ENCODE measurements around the gene SLC2A13. TPM values are rescaled to one million over a fixed set of nuclear protein-coding genes. Genes with fewer than 3 reads are reported as not detected.
"Not testable (repeated sequence)": the region's sequence is repeated elsewhere in the genome, so short reads cannot be mapped to it uniquely, and the experiment has no call there.

Gene SLC2A13
- total RNA-seq, 4 donors from 2014 or later: 20.5 to 35.1 (median 21.9) TPM

GRCh38 chr12:39902821-39903220 lies 203.1 kb downstream of the SLC2A13 start:
- Histone ChIP-seq H3K27ac (no peak overlapping the region), H3K4me1 (peaks cover 0 to 15% (median 0%) of the 10 kb centered on the region in 4 donors)
- WGBS, 2 donors: 67 to 69% methylated on average over 2 of the region's 2 CpGs

GRCh38 chr12:39897315-39897714 lies 208.6 kb downstream of the SLC2A13 start:
- TF ChIP-seq CTCF (IDR thresholded peaks at IDR 0.05) (no peak), POLR2A (IDR thresholded peaks at IDR 0.05) (no peak), EP300 (IDR thresholded peaks at IDR 0.05) (no peak)
- WGBS, 2 donors: 80 to 88% methylated on average over 1 of the region's 1 CpG
- Histone ChIP-seq H3K27me3 (no peaks in the 10 kb centered on the region), H3K4me1 (no peaks in the 10 kb centered on the region), H3K4me3 (no peak overlapping the region), H3K9me3 (no peaks in the 10 kb centered on the region), H3K27ac (no peak overlapping the region), H3K36me3 (no peaks in the 10 kb centered on the region)
- no peak for DNase-seq (ENCODE audit: low spot score in 2 of 2)

More at GRCh38 chr12:39902821-39903220, 203.1 kb downstream of the SLC2A13 start:
- no peaks in the 10 kb centered on the region for H3K27me3 ChIP-seq
- no peaks in the 10 kb centered on the region for H3K9me3 ChIP-seq
- no peak for DNase-seq (ENCODE audit: low spot score in 2 of 2)
- TF ChIP-seq POLR2A (IDR thresholded peaks at IDR 0.05) (no peak), EP300 (IDR thresholded peaks at IDR 0.05) (peak in 1 of 2 donors; percentile 11)
- H3K4me3 ChIP-seq: no peak overlapping the region
- no peaks in the 10 kb centered on the region for H3K36me3 ChIP-seq

DNA sequence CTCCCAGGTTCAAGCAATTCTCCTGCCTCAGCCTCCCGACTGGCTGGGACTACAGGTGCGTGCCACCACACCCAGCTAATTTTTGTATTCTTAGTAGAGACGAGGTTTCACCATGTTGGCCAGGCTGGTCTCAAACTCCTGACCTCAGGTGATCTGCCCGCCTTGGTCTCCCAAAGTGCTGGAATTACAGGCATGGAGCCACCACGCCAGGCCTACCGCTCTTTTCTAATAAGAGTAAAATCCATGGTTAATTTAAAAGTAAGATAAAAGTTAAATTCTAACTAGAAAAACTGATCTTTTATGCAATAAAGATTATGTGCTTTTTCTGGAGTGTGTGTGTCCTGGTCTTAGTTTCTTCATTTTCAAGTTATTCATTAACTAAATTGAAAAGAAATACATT lies 212.5 kb downstream of the SLC2A13 start:
- not testable (repeated sequence) for H3K27ac ChIP-seq; H3K9me3 ChIP-seq; DNase-seq (ENCODE audit: low spot score in 2 of 2); H3K36me3 ChIP-seq; H3K4me3 ChIP-seq; H3K27me3 ChIP-seq; H3K4me1 ChIP-seq
- WGBS, 2 donors: 93 to 99% methylated on average over 6 of the region's 6 CpGs

DNA sequence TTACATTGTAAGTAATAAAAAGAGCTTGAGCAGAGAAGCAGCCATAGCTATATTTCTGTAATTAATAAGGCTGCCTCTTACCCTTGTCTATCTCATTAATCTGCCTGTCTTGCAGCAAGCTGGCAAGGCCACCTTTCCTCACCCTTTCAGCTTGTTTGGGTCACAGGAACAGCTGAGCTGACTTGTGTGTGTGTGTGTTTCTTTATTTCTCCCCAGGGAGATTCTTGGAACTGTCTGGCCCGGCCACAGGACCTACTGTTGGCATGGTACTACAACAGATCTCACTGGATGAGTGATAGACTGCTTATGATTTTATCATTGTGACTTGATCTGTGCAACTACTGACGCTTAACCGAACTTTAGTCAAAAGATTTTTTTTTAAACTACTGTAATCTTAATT lies 213.7 kb downstream of the SLC2A13 start:
- DNase-seq (ENCODE audit: low spot score in 2 of 2): no peak
- Histone ChIP-seq H3K9me3 (no peaks in the 10 kb centered on the region), H3K4me3 (no peak overlapping the region), H3K27ac (no peak overlapping the region), H3K4me1 (no peaks in the 10 kb centered on the region), H3K36me3 (no peaks in the 10 kb centered on the region), H3K27me3 (no peaks in the 10 kb centered on the region)
- 71 to 77% methylated on average over 3 of the region's 3 CpGs for WGBS, 2 donors
- TF ChIP-seq CTCF (IDR thresholded peaks at IDR 0.05): no peak
- no peak for TF ChIP-seq POLR2A (IDR thresholded peaks at IDR 0.05)

GRCh38 chr12:39887856-39888255 lies 218.0 kb downstream of the SLC2A13 start:
- no peak for DNase-seq (ENCODE audit: low spot score in 2 of 2)
- H3K4me3 ChIP-seq: no peak overlapping the region
- H3K27me3 ChIP-seq: no peaks in the 10 kb centered on the region
- no peaks in the 10 kb centered on the region for H3K36me3 ChIP-seq
- H3K4me1 ChIP-seq: no peaks in the 10 kb centered on the region
- H3K27ac ChIP-seq: no peak overlapping the region
- 75 to 93% methylated on average over 1 of the region's 1 CpG for WGBS, 2 donors
- TF ChIP-seq CTCF (IDR thresholded peaks at IDR 0.05) (no peak), EP300 (IDR thresholded peaks at IDR 0.05) (no peak), POLR2A (IDR thresholded peaks at IDR 0.05) (no peak)
- no peaks in the 10 kb centered on the region for H3K9me3 ChIP-seq

DNA sequence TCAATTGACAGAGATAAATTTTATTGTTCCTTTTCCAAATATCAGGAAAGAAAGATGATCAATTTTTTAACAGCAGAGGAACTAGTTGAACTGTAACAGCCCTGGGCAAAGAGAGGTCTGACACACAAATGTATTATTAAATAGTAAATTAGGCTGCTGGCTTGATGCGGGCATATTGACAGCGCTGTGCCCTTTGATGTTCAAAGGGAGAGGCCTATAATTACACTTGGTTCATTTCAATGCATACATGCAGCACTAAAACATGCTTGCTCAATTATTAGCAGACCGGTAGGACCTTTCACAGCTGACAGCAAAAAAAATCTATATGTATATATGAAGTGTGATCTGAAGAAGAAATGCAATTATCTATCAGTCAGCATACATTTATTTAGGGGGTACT lies 219.8 kb downstream of the SLC2A13 start:
- Histone ChIP-seq H3K27ac (no peak overlapping the region), H3K27me3 (no peaks in the 10 kb centered on the region), H3K4me3 (no peak overlapping the region), H3K36me3 (no peaks in the 10 kb centered on the region), H3K4me1 (no peaks in the 10 kb centered on the region), H3K9me3 (no peaks in the 10 kb centered on the region)
- 80 to 84% methylated on average over 3 of the region's 3 CpGs for whole genome bisulfite sequencing, 2 donors
- no peak for TF ChIP-seq EP300 (IDR thresholded peaks at IDR 0.05)
- no peak for TF ChIP-seq CTCF (IDR thresholded peaks at IDR 0.05)
- DNase-seq (ENCODE audit: low spot score in 2 of 2): no peak

Measured in tibial nerve (tissue), 4 donors.